Skeletal muscle satellite cell (primary cell): ENCODE measurements around the gene TMEM272.
"Not testable (repeated sequence)": the region's sequence is repeated elsewhere in the genome, so short reads cannot be mapped to it uniquely, and the experiment has no call there.

Experiments
- H3K27me3 ChIP-seq: 2 replicates; pipeline ENCODE4 v1.7.0; 2013; ENCODE audit warnings: low read length; ENCODE audit not compliant: control insufficient read depth, insufficient read depth
- H3K36me3 ChIP-seq: 2 replicates; pipeline ENCODE4 v1.7.0; 2013; ENCODE audit warnings: mild to moderate bottlenecking, control low read depth, low read length; ENCODE audit not compliant: insufficient read depth
- H3K4me1 ChIP-seq: 2 replicates; pipeline ENCODE4 v1.7.0; 2013; ENCODE audit warnings: low read length; ENCODE audit not compliant: control insufficient read depth, insufficient read depth
- H3K4me2 ChIP-seq: 2 replicates; pipeline ENCODE4 v1.7.0; 2013; ENCODE audit warnings: mild to moderate bottlenecking, low read length
- H3K4me3 ChIP-seq: 2 replicates; pipeline ENCODE4 v1.7.0; 2013; ENCODE audit warnings: low read length
- H3K9ac ChIP-seq: 2 replicates; pipeline ENCODE4 v1.7.0; 2013; ENCODE audit warnings: mild to moderate bottlenecking, low read depth, low read length, moderate library complexity
- H3K9me3 ChIP-seq: replicated peaks from 2 replicates; pipeline ENCODE4 v1.7.0; 2013; ENCODE audit warnings: mild to moderate bottlenecking, control low read depth, low read length

The TMEM272 gene

GRCh38 chr13:51834581-51835171, 10.3 kb downstream of the TMEM272 start:
- Histone ChIP-seq H3K36me3 (no peaks in the 10 kb centered on the region), H3K4me2 (no peak overlapping the region), H3K27me3 (peaks cover 52% of the 10 kb centered on the region), H3K9me3 (no peaks in the 10 kb centered on the region), H3K4me3 (no peak overlapping the region), H3K9ac (no peak overlapping the region), H3K4me1 (no peaks in the 10 kb centered on the region)

GRCh38 chr13:51833980-51834379, 11.0 kb downstream of the TMEM272 start:
- Histone ChIP-seq H3K9ac (no peak overlapping the region), H3K4me3 (no peak overlapping the region), H3K27me3 (peaks cover 57% of the 10 kb centered on the region), H3K36me3 (no peaks in the 10 kb centered on the region), H3K9me3 (no peaks in the 10 kb centered on the region), H3K4me1 (no peaks in the 10 kb centered on the region), H3K4me2 (no peak overlapping the region)

- Histone ChIP-seq H3K4me3 (no peak overlapping the region), H3K4me2 (no peak overlapping the region), H3K27me3 (peaks cover 71% of the 10 kb centered on the region), H3K9ac (no peak overlapping the region), H3K36me3 (no peaks in the 10 kb centered on the region), H3K4me1 (no peaks in the 10 kb centered on the region), H3K9me3 (no peaks in the 10 kb centered on the region)
Observed at GRCh38 chr13:51832471-51833152, 12.4 kb downstream of the TMEM272 start.

GRCh38 chr13:51831519-51831918, 13.5 kb downstream of the TMEM272 start:
- H3K27me3 ChIP-seq = peaks cover 78% of the 10 kb centered on the region

GRCh38 chr13:51829568-51829899, 15.4 kb downstream of the TMEM272 start:
- no peak overlapping the region for H3K4me2 ChIP-seq
- H3K9ac ChIP-seq = no peak overlapping the region
- H3K4me1 ChIP-seq = no peaks in the 10 kb centered on the region
- no peaks in the 10 kb centered on the region for H3K36me3 ChIP-seq
- no peaks in the 10 kb centered on the region for H3K9me3 ChIP-seq
- H3K27me3 ChIP-seq = peaks cover 81% of the 10 kb centered on the region
- H3K4me3 ChIP-seq = no peak overlapping the region

More at GRCh38 chr13:51831519-51831918, 13.5 kb downstream of the TMEM272 start:
- Histone ChIP-seq H3K36me3 (no peaks in the 10 kb centered on the region), H3K4me2 (no peak overlapping the region), H3K4me1 (no peaks in the 10 kb centered on the region), H3K9me3 (no peaks in the 10 kb centered on the region), H3K9ac (no peak overlapping the region), H3K4me3 (no peak overlapping the region)

GRCh38 chr13:51828730-51829567, 16.0 kb downstream of the TMEM272 start:
- Histone ChIP-seq H3K4me3 (no peak overlapping the region), H3K4me1 (no peaks in the 10 kb centered on the region)

GRCh38 chr13:51827254-51827653, 17.7 kb downstream of the TMEM272 start:
- Histone ChIP-seq H3K27me3 (peaks cover 69% of the 10 kb centered on the region), H3K36me3 (no peaks in the 10 kb centered on the region), H3K9me3 (no peaks in the 10 kb centered on the region), H3K4me1 (no peaks in the 10 kb centered on the region), H3K4me3 (no peak overlapping the region), H3K4me2 (no peak overlapping the region), H3K9ac (no peak overlapping the region)

More at GRCh38 chr13:51828730-51829567, 16.0 kb downstream of the TMEM272 start:
- H3K9me3 ChIP-seq = no peaks in the 10 kb centered on the region
- peaks cover 78% of the 10 kb centered on the region for H3K27me3 ChIP-seq
- H3K36me3 ChIP-seq = no peaks in the 10 kb centered on the region
- no peak overlapping the region for H3K9ac ChIP-seq
- H3K4me2 ChIP-seq = no peak overlapping the region

GRCh38 chr13:51826606-51827005, 18.4 kb downstream of the TMEM272 start:
- Histone ChIP-seq H3K9ac (no peak overlapping the region), H3K9me3 (no peaks in the 10 kb centered on the region), H3K36me3 (no peaks in the 10 kb centered on the region), H3K4me3 (no peak overlapping the region), H3K4me2 (no peak overlapping the region), H3K27me3 (peaks cover 69% of the 10 kb centered on the region), H3K4me1 (no peaks in the 10 kb centered on the region)

GRCh38 chr13:51825681-51826254, 19.2 kb downstream of the TMEM272 start:
- H3K9ac ChIP-seq = no peak overlapping the region
- no peaks in the 10 kb centered on the region for H3K4me1 ChIP-seq

GRCh38 chr13:51825165-51825592, 19.8 kb downstream of the TMEM272 start:
- Histone ChIP-seq H3K4me3 (no peak overlapping the region), H3K36me3 (no peaks in the 10 kb centered on the region), H3K4me1 (no peaks in the 10 kb centered on the region), H3K9me3 (no peaks in the 10 kb centered on the region), H3K27me3 (peaks cover 69% of the 10 kb centered on the region), H3K9ac (no peak overlapping the region), H3K4me2 (no peak overlapping the region)

More at GRCh38 chr13:51825681-51826254, 19.2 kb downstream of the TMEM272 start:
- Histone ChIP-seq H3K27me3 (peaks cover 69% of the 10 kb centered on the region), H3K4me3 (no peak overlapping the region), H3K9me3 (no peaks in the 10 kb centered on the region), H3K4me2 (no peak overlapping the region), H3K36me3 (no peaks in the 10 kb centered on the region)

- H3K9me3 ChIP-seq, H3K4me1 ChIP-seq, H3K36me3 ChIP-seq, H3K4me3 ChIP-seq, H3K9ac ChIP-seq, H3K4me2 ChIP-seq: not testable (repeated sequence)
- peaks cover 69% of the 10 kb centered on the region for H3K27me3 ChIP-seq
Observed at GRCh38 chr13:51824712-51825111, 20.3 kb downstream of the TMEM272 start.
